Mammary epithelial cell (primary cell): Measurements from ENCODE around the gene ZNF91.

Experiments
- CTCF ChIP-seq, 2 donors: IDR thresholded peaks in 1 of 2; conservative IDR thresholded peaks in 1 of 2; 2 replicates each; pipeline ENCODE4 v1.5.1; 2011 to 2012; ENCODE audit warnings: inconsistent platforms in 2 of 2, low read length in 2 of 2, mild to moderate bottlenecking in 2 of 2, control low read depth in 1 of 2, low read depth in 1 of 2; ENCODE audit not compliant: insufficient read depth in 1 of 2; ENCODE audit errors: extremely low read depth in 1 of 2
- EZH2 ChIP-seq: IDR thresholded peaks from 2 replicates; pipeline ENCODE4 v1.6.1; 2012; ENCODE audit warnings: low read length, inconsistent platforms, borderline replicate concordance

GRCh38 chr19:23314505-23315251 is 80.6 kb downstream of the ZNF91 start:
- TF ChIP-seq CTCF (conservative IDR thresholded peaks at IDR 0.05 in 1 of 2, IDR thresholded peaks at IDR 0.05 in 1 of 2; ENCODE audit: extremely low read depth in 1 of 2, insufficient read depth in 1 of 2, low read depth in 1 of 2, low read length in 2 of 2) (no peak), EZH2 (no peak)
